Activated T-cell treated with anti-CD3 and anti-CD28 coated beads, Interleukin-2, amount 50 U/mL, for 4 hours (primary cell): ENCODE results near the gene CNTNAP5. TPM values are rescaled to one million over a fixed set of nuclear protein-coding genes. Genes with fewer than 3 reads are reported as not detected.

ENCODE experiments used
- ATAC-seq, 2 donors: fragments of 200-7000 bp; cut with Tn5 transposase; one replicate each; pipeline ENCODE4 v1.10.0; 2021
- DNase-seq: peaks from one replicate; pipeline ENCODE4 v3.0.0-alpha.2; 2020
- H3K27me3 Mint-ChIP-seq: one replicate; pipeline ENCODE4 v1.8.0; 2021; ENCODE audit warnings: low read depth, mixed read lengths
- H3K36me3 Mint-ChIP-seq: one replicate; pipeline ENCODE4 v1.8.0; 2022; ENCODE audit warnings: mixed read lengths; ENCODE audit not compliant: insufficient read depth
- H3K4me1 Mint-ChIP-seq: one replicate; pipeline ENCODE4 v1.8.0; 2021; ENCODE audit warnings: low read depth, mixed read lengths
- H3K4me3 Mint-ChIP-seq: one replicate; pipeline ENCODE4 v1.8.0; 2021; ENCODE audit warnings: mild to moderate bottlenecking, moderate library complexity, mixed read lengths
- H3K9me3 Mint-ChIP-seq: one replicate; pipeline ENCODE4 v1.8.0; 2021; ENCODE audit warnings: mixed read lengths
- total RNA-seq, 3 donors: library from RNA; stranded (reverse); gene quantifications; one replicate each; pipeline ENCODE4 v1.2.1, GENCODE V29; 2021

Gene CNTNAP5
- total RNA-seq, 3 donors from 2014 or later = not detected

DNA sequence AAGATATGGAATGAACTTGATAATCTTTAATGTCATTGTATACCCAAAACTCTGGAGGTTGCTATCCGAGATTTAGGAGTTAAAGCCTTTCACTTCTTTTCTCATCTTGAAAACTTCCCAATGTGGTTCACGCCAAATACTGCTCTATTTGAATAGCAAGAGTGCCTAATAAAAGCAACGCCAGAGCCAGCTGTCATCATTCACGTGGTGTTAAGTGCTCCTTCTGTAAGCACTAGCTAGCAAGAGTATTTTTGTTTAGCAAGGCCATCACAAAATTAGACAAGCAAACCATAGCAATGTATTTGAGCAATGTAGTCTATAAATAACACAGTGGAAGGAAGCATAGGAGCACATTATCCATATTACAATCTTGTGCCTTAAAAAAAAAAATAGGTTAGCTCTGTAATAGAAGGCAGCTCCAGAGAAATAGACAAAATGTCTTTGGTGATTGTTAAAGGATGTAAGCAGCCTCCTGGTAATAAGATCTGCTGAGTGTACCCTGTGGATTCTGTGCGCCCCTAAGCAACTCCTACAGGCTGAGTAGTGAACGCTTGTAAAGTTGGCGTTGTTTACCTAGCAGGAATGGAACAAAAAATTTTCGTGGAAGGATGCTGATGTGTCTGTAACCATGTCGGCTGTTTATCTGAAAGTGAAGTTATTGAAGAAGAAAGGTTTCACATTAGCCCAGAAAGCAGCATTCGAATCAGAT, 518.0 kb downstream of the CNTNAP5 start:
- no peak for DNase-seq
- no peak for ATAC-seq
- Mint-ChIP-seq H3K4me1 (no peaks in the 10 kb centered on the region), H3K9me3 (peaks cover 5% of the 10 kb centered on the region), H3K36me3 (no peaks in the 10 kb centered on the region), H3K4me3 (no peak overlapping the region), H3K27me3 (no peaks in the 10 kb centered on the region)

DNA sequence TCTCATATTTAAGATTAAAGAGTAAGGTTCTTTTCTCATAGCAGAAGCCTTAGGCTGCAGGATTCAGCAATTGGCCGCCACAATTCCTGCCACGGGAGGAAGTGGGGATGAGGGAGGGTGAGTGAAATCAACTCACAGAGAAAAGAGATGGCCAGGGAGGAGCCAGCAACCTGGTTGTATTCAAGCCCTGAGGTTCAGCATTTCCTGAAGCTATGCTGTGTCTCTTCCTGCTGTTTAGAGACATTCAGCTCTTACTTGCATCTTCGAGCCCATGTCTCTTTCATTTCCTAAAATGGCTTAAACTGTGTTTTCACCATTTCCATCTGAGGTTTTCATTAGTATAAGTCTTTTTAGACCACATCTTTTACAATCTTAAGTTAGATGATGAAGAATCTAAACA, 522.6 kb downstream of the CNTNAP5 start:
- no peaks in the 10 kb centered on the region for H3K27me3 Mint-ChIP-seq
- ATAC-seq (no peak), DNase-seq (no peak)
- H3K9me3 Mint-ChIP-seq = peaks cover 9% of the 10 kb centered on the region
- no peak overlapping the region for H3K4me3 Mint-ChIP-seq
- no peaks in the 10 kb centered on the region for H3K36me3 Mint-ChIP-seq
- H3K4me1 Mint-ChIP-seq = no peaks in the 10 kb centered on the region

DNA sequence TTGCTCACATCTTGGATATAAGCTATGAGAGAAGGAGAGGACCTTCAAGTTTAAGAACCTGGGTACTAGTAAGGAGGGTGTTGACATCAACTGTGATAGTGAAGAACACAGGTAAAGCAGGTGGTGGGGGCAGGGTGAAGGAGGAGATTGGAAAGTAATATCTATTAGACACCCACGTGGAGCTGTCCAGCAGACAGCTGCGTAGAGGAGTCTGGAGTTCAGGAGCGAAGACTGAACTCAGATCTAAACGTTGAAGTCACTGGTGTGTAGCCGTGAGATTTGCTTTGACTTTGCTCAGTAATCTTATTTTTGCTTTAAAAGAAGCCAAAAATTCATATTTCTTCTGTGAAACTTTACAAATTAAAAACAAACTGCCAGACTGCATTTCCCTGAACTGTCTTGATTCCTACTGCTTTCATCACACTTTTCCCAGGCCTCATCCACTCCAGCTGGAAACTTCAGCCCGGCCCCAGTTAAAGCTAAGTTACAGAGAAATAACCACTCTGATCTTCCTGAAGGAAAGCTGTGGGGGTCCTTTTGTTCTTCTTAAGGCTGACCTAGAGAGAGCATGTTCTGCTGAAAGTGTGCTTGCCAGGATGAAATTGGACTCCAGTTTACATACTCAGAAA, 533.3 kb downstream of the CNTNAP5 start:
- Mint-ChIP-seq H3K36me3 (no peaks in the 10 kb centered on the region), H3K4me1 (no peaks in the 10 kb centered on the region), H3K9me3 (no peaks in the 10 kb centered on the region), H3K27me3 (no peaks in the 10 kb centered on the region), H3K4me3 (no peak overlapping the region)
- DNase-seq (no peak), ATAC-seq (no peak)

DNA sequence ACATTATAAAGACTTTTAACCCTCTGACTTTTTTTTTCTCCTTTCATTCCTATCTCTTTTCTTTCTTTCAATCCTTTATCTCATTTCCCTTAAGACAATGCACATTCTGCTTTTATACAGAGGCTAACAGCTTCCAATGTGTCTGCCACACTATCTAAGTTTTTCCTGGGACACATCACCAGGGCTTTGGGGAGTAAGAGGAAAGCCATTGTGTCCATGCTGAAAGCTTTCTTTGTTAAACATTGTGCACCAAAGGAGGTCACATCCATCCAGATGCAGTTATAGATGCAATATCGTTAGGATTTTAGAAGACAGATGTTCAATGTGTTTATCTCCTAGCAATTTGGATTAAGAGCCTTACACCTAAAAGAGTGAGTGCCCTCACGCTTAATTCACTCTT, 534.1 kb downstream of the CNTNAP5 start:
- no peaks in the 10 kb centered on the region for H3K27me3 Mint-ChIP-seq
- no peak overlapping the region for H3K4me3 Mint-ChIP-seq
- H3K4me1 Mint-ChIP-seq = no peaks in the 10 kb centered on the region
- no peak for ATAC-seq
- H3K9me3 Mint-ChIP-seq = peaks cover 4% of the 10 kb centered on the region
- DNase-seq = no peak
- no peaks in the 10 kb centered on the region for H3K36me3 Mint-ChIP-seq

DNA sequence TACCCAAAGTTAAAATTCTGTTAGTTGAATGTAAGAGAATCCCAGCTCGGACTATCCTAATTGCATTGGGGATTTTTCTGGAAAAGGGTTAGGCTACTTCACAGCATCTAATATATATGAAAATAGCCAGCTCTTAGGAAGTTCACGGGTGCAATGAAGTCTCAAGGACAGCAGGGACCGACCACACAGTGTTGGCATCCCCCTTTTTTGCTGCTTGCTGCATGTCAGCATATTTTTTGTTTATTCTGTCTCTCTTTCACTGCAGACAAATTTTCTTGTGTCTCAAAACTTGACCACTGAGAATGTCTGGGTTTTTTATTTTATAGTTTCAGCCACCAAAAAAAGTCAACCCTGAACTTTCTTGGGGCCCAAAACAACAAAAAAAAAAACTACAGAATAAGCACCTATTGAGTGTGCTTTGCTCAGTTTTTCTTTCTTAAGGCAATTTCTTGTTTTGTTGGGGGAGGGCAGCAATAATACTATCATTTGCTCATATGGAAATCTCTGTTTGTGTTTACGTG, 535.6 kb downstream of the CNTNAP5 start:
- ATAC-seq = no peak

DNA sequence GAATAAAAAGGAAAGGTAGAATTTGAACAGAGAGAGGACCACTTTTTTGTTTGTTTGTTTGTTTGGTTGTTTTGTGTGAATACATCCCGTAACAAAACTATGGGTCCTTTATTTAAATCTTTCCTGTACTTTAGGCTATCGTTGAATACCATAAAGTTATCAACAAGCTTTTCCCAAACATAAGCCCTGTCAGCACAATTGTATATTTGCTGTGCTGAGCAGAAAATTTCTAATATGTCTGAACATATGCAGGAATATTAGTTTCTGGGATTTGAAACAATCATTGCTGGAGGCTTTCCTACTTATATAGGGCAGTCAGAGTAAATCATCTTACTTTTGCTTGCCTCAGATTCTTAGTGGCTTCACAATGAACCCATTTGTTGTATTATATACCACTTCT, 536.4 kb downstream of the CNTNAP5 start:
- no peaks in the 10 kb centered on the region for H3K27me3 Mint-ChIP-seq
- no peak overlapping the region for H3K4me3 Mint-ChIP-seq
- DNase-seq (no peak), ATAC-seq (no peak)
- H3K36me3 Mint-ChIP-seq = no peaks in the 10 kb centered on the region
- no peaks in the 10 kb centered on the region for H3K4me1 Mint-ChIP-seq
- peaks cover 4% of the 10 kb centered on the region for H3K9me3 Mint-ChIP-seq

More for the DNA sequence above, 535.6 kb downstream of the CNTNAP5 start:
- Mint-ChIP-seq H3K27me3 (no peaks in the 10 kb centered on the region), H3K4me3 (no peak overlapping the region), H3K4me1 (no peaks in the 10 kb centered on the region), H3K36me3 (no peaks in the 10 kb centered on the region), H3K9me3 (peaks cover 4% of the 10 kb centered on the region)
- DNase-seq = no peak

DNA sequence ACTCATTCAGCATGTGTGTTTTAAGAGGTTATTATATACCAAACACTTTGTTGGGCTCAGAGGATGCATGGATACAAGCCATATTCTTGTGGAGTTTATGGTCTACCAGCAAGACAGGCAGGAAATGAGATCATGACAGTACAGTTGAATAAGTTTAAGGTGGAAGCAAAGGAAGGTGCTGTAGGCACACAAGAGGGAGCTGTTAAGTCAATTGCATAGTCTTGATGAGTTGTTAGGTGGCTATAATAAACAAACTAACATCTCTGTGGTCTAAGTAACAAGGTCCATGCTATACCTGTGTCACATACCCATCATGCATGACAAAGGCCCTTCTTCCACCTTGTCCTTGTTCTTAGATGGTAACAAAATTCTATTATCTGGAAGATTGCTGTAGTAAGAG, 538.3 kb downstream of the CNTNAP5 start:
- no peak overlapping the region for H3K4me3 Mint-ChIP-seq
- H3K27me3 Mint-ChIP-seq = no peaks in the 10 kb centered on the region
- no peaks in the 10 kb centered on the region for H3K4me1 Mint-ChIP-seq
- H3K9me3 Mint-ChIP-seq = peaks cover 11% of the 10 kb centered on the region
- no peak for ATAC-seq
- DNase-seq = no peak
- H3K36me3 Mint-ChIP-seq = no peaks in the 10 kb centered on the region

DNA sequence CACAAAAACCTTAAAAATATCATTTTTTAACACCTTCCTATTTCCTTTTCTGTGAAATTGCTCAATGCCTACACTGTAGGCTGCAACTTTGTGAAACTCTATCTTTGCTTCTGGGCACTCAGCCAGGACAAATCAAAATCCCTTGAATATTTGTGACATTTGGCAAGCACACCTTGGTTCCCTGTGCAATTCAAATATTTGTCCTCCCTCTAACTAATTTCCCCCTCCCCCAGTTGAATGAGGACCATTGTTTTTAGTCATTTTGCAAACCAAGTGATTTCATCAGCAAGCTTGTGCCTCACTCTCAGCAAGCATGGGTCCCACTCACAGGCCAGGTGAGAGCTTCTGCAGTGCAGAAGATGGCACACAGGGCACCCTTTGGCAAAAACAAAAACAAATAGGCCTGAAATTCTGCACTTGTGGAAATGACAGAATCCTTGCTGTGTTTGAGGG, 541.5 kb downstream of the CNTNAP5 start:
- DNase-seq = no peak
- Mint-ChIP-seq H3K36me3 (no peaks in the 10 kb centered on the region), H3K4me1 (no peaks in the 10 kb centered on the region), H3K9me3 (peaks cover 14% of the 10 kb centered on the region), H3K27me3 (no peaks in the 10 kb centered on the region), H3K4me3 (no peak overlapping the region)
- no peak for ATAC-seq

DNA sequence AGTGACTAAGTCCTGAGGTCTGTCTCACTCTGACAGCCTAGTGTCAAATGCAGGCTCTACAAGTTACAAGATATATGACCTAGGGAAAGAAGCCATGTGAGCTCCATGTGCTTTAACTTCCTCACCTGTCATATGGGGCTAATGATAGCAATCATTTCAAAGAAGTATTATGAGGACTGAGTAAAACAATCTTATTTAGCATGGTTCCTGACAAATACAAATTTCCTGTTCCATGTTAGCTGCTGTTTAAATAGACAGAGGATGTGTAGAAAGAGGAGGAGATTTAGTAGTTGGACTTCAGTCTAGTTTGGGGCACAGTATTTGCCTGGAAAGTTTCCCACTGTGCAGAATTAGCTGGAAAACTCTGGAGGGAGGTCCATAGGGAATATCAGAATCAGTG, 545.8 kb downstream of the CNTNAP5 start:
- H3K27me3 Mint-ChIP-seq = no peaks in the 10 kb centered on the region
- ATAC-seq = no peak
- no peaks in the 10 kb centered on the region for H3K4me1 Mint-ChIP-seq
- H3K36me3 Mint-ChIP-seq = no peaks in the 10 kb centered on the region
- DNase-seq = no peak
- no peak overlapping the region for H3K4me3 Mint-ChIP-seq
- peaks cover 10% of the 10 kb centered on the region for H3K9me3 Mint-ChIP-seq

DNA sequence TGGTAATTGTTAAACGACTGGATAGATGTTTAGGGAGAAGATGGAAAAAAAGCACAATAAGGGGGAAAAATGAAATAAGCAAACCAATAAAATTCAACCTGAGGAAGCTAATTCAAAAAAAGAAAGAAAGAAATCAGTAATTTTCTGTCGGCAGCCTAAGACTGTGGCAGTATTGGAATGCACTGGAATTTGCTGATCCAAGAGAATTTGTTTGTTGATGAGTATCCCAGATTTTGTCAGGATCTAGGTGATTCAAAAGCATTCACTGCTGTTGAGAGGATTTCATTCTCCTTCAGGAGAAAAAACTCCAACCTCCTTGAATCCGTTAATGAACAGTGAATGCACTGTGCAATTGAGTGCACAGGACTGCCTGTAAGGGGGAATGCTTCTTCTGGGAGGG, 546.7 kb downstream of the CNTNAP5 start:
- Mint-ChIP-seq H3K36me3 (no peaks in the 10 kb centered on the region), H3K4me1 (no peaks in the 10 kb centered on the region), H3K27me3 (no peaks in the 10 kb centered on the region), H3K4me3 (no peak overlapping the region), H3K9me3 (peaks cover 11% of the 10 kb centered on the region)
- ATAC-seq (no peak), DNase-seq (no peak)

DNA sequence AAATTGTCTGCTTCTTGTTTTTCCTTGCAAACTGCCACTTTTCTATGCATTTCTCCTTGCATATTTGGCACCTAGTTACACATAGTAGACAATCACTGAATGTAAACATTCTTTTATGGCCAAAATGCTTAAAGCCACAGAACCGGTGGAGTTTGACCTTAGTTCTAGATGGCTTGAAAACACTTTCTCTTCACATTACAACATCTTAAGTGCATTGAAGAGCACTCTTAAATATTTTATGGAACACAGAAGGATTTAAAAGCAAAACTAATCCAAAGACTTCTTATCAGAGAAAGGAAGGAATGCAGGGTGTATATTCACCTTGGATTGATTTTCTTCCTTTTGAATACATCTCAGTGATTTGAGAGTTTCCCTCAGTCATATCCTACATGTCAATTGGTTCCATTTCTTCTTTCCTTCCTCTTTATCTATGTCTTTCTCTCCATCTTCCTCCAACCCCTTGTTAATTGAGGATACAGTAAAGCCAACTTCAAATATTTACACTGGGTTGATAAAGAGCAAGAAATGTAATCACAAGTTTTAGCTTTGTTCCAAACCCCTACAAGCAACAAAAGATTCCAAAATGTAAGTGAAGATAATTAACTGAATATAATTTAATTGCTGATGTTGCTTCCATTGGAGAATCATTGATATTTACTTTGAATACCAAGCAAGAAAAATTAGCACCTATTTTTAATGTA, 548.0 kb downstream of the CNTNAP5 start:
- no peaks in the 10 kb centered on the region for H3K4me1 Mint-ChIP-seq
- no peak for DNase-seq
- no peak overlapping the region for H3K4me3 Mint-ChIP-seq
- peaks cover 13% of the 10 kb centered on the region for H3K9me3 Mint-ChIP-seq
- H3K36me3 Mint-ChIP-seq = no peaks in the 10 kb centered on the region
- ATAC-seq = no peak
- H3K27me3 Mint-ChIP-seq = no peaks in the 10 kb centered on the region

DNA sequence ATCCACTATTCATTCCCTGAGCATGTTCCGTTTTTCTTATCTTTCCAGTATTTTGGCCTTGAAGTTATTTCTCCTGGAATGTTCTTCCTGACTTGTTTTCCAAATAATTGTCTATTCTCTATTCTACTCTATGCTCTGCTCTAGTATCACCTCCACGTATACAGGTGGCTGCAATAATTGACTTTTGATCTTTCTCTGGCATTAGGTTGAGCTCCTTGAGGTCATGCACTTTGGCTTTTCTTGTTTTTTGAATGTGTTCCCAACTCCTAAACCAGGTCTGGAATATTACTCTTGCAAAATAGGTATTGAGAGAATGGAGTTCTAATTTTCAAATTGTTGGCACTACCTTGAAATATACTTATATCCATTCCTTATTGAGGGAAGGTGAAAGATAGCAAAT, 550.4 kb downstream of the CNTNAP5 start:
- no peak overlapping the region for H3K4me3 Mint-ChIP-seq
- no peaks in the 10 kb centered on the region for H3K4me1 Mint-ChIP-seq
- DNase-seq (no peak), ATAC-seq (no peak)
- no peaks in the 10 kb centered on the region for H3K36me3 Mint-ChIP-seq
- H3K27me3 Mint-ChIP-seq = no peaks in the 10 kb centered on the region
- peaks cover 15% of the 10 kb centered on the region for H3K9me3 Mint-ChIP-seq

DNA sequence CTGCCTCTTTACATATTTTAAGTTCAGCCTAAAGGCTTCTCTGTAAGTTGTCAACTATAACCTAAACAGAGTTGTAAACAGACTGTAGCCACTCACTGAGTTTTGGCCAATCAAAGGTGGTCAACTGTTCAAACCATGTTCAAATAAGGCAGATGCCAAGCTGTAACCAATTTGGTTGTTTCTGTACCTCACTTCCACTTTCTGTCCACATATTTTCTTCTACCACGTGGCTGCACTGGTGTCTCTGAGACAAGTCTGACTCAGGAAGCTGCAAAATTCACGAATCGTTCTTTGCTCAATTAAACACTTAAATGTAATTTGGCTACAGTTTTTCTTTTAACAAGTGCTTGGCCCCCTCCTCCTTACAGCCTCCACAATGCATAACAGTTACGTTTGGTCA, 555.2 kb downstream of the CNTNAP5 start:
- H3K4me3 Mint-ChIP-seq = no peak overlapping the region
- DNase-seq = no peak
- H3K4me1 Mint-ChIP-seq = no peaks in the 10 kb centered on the region

DNA sequence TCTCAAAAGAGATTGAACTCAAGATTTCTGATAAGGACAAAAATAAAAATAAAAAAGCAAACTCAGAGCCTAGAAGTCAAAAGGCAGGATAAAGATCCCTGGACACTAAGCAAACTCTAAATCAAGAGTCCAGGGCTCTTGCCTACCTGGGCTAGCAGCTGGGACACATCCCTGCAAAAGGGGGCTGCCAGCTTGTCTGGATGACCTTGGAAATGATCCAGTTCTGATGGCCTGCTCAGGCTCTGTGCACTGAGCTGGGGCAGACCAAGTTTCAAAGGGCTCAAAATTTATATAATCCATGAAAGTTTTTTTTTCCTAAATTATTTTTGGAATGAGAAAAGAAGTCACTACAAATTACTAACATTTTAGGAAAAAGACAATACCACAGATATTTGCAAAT, 557.3 kb downstream of the CNTNAP5 start:
- DNase-seq = no peak
- Mint-ChIP-seq H3K4me3 (no peak overlapping the region), H3K36me3 (no peaks in the 10 kb centered on the region), H3K27me3 (no peaks in the 10 kb centered on the region), H3K4me1 (no peaks in the 10 kb centered on the region), H3K9me3 (peaks cover 16% of the 10 kb centered on the region)
- ATAC-seq = no peak

More for the DNA sequence above, 555.2 kb downstream of the CNTNAP5 start:
- Mint-ChIP-seq H3K9me3 (peaks cover 15% of the 10 kb centered on the region), H3K27me3 (no peaks in the 10 kb centered on the region), H3K36me3 (no peaks in the 10 kb centered on the region)
- no peak for ATAC-seq

DNA sequence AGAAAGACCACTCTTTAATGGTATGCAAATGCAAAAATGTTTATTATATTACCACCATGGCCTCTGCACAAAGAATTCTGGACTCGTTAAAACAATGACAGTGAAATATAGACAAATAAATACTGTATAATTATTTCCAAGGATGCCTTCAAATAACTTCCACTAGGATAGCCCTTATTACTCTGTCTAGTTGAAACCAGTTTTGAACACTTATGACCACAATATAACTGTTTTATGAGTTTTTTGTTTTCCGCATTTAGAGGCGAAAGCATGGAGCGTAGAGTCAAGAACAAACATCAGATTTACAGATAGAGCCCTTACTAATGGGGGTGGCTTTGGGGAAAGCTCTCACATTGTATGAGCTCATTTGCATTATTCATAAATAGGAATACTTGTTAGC, 559.5 kb downstream of the CNTNAP5 start:
- H3K36me3 Mint-ChIP-seq = no peaks in the 10 kb centered on the region
- peaks cover 18% of the 10 kb centered on the region for H3K9me3 Mint-ChIP-seq
- DNase-seq = no peak
- no peak for ATAC-seq
- H3K27me3 Mint-ChIP-seq = no peaks in the 10 kb centered on the region
- H3K4me1 Mint-ChIP-seq = no peaks in the 10 kb centered on the region
- no peak overlapping the region for H3K4me3 Mint-ChIP-seq
